GM21526 (cell line): ENCODE results near the gene PIK3IP1.
"Not testable (repeated sequence)": the region's sequence is repeated elsewhere in the genome, so short reads cannot be mapped to it uniquely, and the experiment has no call there.

Experiments used
- ATAC-seq: cut with Tn5 transposase; IDR thresholded peaks from one replicate; pipeline ENCODE4 v1.9.1; 2021; ENCODE audit warnings: moderate library complexity; ENCODE audit not compliant: unreplicated experiment, low FRiP score

Gene PIK3IP1

DNA sequence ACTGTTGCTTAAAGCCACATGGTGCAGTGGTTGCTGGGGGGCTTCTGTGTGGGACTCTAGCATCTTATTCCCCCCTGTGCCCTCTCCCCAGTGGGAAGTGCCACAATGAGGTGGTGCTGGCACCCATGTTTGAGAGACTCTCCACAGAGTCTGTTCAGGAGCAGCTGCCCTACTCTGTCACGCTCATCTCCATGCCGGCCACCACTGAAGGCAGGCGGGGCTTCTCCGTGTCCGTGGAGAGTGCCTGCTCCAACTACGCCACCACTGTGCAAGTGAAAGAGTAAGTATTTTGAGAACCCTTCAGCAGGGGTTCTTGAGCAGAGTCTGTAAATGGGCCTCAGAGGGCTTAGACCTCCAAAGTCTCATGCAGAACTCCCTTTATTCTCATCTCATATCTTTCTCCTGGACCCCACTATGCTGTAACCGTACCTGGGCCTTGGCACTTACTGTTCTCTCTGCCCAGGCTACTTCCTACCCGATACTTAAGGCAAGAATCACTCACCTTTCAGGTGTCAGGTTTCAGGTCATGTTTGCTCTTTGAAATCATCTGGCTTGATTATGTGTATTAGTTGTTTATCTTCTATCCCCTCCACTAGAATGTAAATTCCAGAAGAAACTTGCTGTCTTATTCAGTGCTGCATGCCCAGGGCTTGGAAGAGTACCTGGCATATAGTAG, 32.4 kb downstream of the PIK3IP1 start:
- ATAC-seq: no peak

DNA sequence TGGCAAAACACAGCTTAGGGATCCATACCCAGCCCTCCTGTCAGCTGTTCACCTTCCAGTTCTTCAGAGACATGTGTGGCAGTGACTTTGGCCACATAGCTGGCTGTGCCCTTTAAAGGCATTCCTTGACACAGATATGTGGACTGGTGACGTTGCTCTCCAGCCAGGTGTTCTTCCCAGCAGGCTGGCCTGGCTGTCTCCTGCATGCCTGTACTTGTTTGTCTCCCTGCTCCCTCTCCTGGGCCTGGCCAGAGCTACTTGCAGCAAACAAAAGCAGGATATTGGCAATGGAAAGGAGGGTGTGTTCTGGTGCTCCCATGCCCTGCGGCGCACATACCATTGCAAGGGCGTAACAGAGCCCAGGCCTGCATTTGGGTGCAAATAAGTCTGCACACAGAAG, 38.3 kb downstream of the PIK3IP1 start:
- no peak for ATAC-seq

DNA sequence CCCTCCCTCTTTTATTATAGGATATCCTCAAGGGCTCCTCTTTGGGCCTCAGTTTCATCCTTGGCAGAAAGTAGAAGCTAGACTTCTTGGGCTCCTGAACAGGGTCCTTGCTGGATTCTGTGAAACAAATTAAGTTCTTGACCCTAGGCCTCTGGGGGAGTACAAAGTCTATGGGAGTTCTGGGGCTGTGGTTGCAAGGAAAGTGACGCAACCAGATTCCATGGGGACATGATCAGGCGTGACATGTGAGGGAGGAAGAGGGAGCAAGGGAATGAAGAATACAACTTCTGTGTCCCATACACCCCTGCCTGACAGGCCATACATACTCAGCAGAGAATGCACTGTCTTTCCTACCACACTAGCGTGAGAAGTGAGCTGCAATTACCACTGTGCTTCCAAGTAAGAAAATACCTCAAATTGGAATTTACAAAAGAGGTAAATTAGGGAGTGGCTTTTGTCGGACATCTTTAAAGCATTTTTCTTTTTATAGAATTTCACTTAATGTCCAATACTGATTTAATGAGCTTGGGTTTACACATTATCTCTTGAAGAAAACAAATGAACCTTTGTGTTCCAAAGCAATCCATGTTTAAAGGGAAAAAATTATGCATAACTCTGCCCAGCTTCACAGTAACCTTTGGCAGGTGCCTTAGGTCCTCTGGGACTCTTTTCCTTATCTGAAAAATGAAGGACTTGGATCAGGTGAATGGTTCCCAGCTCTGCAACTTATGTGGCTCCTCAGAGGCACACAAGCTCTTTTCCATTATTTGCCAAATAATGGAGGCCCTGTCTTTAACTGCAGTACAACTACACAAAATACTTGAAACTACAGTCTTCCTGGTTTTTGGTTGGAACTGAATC, 41.3 kb downstream of the PIK3IP1 start:
- no peak for ATAC-seq

DNA sequence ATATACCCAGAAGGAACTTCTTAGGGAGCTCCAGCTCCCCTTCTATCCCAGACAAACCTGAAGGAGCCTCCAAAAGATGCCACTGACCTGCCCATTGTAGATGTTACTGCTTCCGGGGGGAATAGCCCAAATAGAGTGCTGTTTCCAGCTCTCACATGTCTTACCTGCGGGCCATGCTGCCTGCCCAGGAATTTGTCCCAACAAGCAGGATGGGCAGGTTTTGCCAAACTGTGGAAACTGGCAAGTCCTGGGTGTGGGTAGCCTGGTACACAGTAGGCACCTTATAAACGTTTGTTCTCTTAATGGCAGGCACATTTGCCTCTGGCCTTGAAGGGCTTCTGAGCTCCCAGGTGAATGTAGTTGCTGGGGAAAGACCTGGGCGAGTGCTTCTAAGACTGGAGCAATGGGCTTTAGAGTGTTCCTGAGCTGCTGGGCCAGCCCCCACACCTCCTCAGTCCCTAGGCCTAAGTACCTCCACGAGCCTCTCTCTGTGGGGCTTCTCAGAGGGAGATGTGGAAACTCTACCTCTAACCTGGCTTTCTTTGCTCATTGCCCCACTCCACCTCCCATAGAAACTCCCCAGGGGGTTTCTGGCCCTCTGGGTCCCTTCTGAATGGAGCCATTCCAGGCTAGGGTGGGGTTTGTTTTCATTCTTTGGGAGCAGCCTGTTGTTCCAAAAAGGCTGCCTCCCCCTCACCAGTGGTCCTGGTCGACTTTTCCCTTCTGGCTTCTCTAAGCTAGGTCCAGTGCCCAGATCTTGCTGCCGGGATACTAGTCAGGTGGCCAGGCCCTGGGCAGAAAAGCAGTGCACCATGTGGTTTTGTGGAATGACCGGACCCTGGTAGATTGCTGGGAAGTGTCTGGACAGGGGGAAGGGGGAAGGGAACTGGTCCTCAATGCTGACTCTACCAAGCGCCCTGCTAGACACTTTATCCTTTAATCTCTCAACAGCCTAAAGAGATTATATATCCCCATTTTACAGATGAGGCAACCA, 43.0 kb downstream of the PIK3IP1 start:
- ATAC-seq: no peak

DNA sequence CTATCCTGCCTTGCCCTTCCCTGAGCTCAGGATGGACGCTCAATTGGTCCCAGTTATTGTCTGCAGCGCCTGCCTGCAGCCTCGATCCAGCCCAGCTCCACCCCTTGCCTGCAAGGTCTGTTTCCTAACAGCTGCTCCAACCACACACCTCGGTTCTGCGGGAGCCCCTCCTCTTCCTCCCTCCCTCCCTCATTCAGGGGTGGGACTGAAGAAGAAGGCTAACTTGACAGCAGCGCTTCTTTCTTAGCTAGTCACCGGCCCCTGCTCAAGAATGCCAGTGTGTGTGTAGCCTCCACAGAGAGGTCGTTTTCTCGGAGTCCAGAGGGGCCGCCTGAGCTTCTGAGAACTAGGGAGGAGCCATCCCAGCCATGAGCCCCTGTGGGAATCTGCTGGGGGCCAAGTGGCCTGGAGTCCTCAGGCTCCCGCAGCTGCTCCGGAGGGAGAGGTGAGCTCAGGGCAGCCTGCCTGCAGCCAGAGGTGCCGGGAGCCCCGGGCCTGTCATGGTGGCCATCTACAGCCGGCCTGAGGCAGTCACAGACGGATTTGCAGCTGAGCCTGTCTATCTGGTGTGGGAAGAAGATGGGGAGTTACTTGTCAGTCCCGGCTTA, 44.0 kb downstream of the PIK3IP1 start:
- ATAC-seq: no peak

DNA sequence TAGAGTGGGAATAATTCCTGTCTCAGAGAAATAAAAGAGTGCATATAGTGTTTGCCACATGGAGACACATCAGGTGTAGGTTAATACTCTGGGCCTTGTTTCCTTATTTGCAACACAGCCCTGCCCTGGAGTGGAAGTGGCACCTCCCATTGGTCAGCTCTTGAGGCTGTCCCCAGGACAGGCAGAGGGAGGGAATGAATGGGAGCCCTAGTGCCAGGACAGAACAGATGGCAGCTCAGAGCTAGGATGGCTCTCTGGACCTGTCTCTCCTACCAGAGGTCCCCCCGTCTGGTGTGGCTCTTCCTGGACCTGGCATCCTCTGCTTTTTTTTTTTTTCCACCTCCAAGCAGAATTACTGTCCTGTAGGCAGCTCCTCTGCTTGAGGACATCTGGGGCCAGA, 44.6 kb downstream of the PIK3IP1 start:
- ATAC-seq: no peak

DNA sequence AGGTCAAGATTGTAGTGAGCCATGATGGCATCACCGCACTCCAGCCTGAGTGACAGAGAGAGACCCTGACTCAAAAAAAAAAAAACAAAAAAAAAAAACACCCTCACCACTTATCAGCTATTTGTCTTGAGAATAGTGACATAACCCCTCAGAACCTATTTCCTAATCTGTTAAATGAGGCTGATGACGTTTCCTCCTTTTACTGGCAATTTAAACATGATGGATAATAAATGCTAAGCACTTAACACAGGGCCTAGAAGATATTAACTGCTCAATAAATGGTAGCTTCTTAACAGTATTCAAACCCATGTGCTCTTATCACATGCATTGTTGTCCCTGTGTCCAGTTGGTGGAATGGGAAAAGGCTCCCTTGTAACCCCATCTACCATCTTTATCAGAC, 45.6 kb downstream of the PIK3IP1 start:
- ATAC-seq: no peak

DNA sequence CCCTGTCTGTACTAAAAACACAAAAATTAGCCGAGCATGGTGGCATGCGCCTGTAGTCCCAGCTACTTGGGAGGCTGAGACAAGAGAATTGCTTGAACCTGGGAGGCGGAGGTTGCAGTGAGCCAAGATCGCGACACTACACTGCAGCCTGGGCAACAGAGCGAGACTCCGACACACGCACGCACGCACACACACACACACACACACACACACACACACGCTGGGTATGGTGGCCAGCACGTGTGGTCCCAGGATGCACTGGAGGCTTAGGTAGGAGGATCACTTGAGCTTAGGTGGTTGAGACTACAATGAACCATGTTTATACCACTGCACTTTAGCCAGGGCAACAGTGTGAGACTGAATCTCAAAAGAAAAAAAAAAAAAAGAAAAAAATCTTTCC, 46.3 kb downstream of the PIK3IP1 start:
- not testable (repeated sequence) for ATAC-seq

DNA sequence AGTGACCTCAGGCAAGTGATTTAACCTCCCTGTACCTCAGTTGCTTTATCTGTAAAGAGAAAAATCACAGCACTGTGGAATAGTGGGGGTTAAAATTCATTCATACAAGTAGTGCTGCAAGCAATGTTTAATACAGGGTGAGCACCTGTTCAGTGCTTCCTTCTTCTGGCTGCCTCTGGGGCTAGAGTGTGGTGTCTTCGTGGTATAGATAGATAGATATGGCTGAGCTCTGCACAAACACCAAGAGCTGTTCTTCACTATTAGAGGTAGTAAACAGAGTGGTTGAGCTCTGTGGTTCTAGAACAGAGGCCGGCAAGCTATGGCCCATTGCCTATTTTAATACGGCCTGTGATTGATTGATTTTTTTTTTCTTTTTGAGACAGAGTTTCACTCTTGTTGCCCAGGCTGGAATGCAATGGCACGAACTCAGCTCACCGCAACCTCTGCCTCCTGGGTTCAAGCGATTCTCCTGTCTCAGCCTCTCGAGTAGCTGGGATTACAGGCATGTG, 47.3 kb downstream of the PIK3IP1 start:
- ATAC-seq: no peak

DNA sequence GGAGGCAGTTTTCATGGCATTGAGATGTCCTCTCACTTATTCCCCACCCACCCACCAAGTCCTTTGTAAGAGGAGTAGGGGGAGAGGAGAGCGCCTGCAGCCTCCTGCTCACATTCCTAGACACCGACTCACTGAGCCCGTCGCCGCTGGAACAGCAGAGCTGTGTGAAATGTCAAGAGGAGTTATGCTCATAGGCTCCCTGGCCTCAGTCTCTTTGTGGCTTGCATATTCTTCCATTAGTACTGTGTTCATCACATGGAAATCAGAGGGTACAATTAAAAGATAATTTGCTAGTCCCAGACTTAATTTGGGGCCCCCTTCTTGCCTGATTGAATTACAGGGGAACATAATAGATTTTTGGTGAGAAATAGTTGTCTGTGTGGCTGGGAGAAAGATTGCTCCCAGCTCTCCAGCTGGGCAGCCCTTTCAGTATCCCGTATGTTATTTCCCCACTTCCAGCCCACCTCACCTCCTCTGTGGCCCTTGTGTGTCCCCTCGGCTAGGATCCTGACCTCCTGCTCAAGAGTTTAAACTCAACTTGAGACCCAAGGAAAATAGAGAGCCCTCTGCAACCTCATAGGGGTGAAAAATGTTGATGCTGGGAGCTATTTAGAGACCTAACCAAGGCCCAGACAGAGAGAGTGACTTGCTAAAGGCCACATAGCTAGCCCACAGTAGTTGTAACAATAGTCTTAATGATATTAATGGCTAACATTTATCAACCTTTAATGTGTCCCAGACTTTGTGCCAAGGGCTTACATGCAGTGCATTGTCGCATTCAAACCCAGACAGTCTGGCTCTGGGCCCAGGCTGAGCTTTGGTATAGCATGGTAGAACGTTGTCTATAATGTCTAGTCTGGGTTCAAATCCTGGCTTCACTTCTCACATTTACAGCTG, 48.0 kb downstream of the PIK3IP1 start:
- no peak for ATAC-seq

DNA sequence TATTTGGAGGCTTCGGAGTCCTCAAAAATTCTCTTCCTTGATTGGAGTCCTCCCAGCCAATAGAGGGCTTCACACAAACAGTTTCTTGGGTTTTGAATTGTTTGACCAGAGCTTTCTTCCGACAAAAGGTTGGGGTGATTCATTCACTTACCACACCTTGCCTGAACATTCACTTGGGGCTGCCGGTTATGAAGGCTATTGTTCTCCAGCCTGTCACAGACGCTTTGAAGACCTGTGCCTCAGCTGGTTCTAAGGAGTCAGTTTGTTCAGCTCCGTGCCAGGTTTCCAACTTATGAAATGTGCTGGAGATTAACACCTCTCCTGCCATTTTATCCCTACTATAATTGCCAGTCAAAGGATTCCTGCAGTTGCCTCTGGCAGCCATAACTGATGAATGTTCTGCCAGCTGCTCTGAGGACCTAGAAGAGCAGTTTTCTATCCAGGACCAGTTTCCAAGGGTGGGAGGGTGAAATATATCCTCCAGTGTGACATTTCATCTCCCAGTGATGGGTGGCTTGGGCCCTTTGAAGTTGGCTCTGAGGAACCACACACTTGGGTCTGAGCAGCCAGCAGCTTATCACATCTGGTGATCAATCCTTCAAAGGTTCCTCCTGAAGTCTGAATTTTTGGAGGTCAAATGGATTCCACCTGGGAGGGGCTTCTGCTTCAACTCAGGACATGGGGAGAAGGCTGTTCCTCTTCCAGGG, 48.8 kb downstream of the PIK3IP1 start:
- no peak for ATAC-seq

DNA sequence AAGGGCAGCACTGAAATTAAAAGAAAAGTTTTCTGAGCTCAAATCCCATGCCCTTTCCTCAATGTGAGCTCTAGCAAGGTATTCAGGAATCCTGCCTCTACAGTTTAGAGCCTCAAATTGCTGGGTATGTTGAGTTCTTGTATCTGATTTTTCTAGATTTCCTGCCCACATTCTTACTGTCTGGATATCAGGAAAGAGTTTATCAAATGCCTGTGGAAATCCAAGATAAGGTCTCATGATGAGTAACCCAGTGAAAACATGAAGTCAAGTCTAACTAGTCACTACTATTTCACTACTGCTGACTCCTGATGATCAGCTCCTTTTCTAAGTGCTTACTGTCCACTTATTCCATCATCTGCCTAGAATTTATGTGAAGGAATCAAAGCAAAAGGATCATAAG, 50.4 kb downstream of the PIK3IP1 start:
- no peak for ATAC-seq

DNA sequence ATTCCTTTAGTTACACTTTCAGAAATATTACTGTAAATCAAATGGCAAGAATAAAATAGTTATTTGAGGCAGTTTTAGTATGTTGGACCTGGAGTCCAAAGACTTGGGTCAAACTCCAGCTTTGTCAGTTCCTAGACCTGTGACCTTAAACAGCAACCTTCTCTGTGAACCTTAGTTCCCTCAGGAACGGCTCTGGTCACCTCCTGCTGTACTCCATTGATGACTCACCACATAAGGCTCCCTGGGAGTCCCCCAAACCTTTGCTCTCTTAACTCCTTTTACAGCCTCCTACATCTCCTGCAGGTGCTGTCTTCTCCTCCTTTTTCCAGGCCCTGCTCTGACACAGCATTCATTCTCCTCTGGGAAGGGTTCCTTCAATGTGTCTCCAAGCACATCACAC, 51.1 kb downstream of the PIK3IP1 start:
- no peak for ATAC-seq

DNA sequence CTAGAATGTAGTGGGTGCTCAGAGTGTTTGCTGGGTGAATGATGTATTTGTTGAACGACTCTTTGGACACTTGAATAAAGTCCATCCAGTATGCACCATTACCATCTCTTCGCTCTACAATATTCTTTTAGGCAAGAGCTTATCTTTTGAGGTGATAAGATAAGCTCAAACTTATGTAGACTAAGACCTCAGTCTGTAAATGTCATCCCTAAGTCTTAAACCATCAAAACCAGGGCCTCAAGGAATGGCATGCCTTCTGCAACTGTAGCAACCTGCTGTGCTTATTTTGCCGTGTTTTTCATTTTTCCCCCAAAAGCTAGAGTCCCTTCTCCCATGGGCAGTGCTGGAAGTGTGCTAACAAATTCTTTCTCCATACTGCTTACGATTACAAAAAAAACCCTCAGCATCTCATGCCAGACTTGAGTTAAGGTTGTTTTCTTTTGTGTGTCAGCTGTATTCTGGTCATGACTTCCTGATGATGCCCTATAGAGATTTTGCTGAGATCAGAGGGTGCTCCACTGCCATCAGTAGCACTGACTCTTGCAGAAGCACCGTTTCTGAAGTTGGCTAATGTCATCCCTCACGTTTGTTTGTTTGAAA, 52.4 kb downstream of the PIK3IP1 start:
- ATAC-seq: no peak

DNA sequence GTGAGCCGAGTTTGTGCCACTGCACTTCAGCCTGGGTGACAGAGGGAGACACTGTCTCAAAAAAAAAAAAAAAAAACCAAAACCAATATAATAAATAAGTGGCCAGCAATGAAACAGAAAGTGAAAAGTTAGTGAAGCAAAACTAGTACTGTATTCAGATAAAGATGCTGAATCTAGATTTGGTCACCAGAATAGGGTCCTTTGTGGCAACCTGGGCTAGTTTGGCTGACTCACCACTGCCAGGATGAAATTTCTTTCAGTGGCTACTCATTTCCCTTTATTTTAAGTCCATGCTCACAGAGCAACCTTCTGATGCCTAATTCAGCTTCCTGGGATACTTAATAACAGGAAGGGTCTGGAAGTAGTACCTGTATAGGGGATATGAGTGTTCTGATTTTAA, 54.2 kb downstream of the PIK3IP1 start:
- ATAC-seq: no peak

DNA sequence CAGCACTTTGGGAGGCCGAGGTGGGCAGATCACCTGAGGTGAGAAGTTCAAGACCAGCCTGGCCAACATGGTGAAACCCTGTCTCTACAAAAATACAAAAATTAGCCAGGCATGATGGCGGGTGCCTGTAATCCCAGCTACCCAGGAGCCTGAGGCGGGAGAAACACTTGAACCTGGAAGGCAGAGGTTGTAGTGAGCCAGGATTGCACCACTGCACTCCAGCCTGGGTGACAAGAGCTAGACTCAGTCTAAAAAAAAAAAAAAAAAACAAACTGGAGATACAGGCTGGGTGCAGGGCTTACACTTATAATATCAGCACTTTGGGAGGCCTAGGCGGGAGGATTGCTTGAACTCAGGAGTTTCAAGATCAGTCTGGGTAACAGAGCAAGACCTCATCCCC, 56.2 kb downstream of the PIK3IP1 start:
- not testable (repeated sequence) for ATAC-seq

DNA sequence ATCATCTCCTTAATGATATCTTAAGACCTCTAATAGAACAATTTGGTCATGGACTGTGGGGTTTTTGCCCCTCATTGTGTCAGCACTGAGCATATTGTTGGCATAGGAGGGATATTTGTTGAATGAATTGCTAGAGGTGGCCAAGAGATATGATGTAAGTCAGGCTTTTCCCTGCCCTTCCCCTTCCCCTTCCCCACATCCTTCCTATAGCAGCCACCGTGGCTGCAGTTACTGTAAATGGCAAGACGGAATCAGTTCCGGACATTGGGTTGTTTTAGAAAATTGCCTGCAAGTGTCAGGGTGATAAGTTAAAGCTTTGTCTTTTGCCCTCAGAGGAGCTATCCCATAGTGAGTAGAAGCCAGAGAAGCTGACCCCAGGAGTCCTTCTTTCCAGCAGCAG, 57.2 kb downstream of the PIK3IP1 start:
- no peak for ATAC-seq

DNA sequence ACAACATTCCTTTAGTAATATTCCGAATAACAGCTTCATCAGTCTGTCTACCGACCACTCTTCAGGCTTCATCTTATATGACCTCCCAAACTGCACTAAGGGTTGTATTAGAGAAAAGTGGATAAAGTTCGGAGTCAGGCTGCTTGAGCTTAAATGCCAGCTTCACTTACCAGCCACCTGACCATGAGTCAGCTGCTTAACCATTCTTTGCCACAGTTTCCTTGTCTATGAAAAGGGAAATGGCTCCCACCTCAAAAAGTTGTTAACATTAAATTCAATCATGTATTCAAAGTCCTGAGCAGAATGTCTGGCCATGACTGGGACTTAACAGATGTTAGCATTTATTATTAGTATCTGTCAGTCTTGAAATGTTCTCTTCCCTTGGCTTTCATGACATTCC, 59.3 kb downstream of the PIK3IP1 start:
- no peak for ATAC-seq
